Measurements from ENCODE around the gene ARFGAP1. TPM values are rescaled to one million over a fixed set of nuclear protein-coding genes. Genes with fewer than 3 reads are reported as not detected.

ARFGAP1 gene
- total RNA-seq, 5 donors from 2014 or later (not counting 1 experiment from before 2014, with no cell fraction given) = 109 to 129 (median 122) TPM

DNA sequence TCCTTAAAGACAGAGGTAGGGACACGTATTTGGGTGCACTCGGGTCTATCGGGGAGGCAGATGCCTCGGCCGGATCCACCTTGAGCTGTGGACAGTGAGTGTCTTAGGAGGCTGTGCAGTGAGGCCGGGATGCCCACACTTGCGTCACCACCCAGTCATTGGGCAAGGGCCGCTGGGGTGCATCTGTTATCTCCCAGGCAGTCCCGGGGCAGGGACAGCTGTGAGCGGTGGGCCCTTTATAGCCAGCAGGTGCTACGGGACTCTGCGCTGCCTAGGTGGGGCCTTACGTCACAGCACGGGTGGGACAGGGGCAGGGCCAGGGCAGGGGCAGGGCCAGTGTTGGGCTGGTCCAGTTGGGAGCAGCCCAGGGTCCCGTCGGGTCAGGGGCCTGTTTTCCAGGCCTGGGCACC lies 19.7 kb downstream of the ARFGAP1 start:
- Histone ChIP-seq H3K4me3 (ENCODE audit: control insufficient read depth in 1 of 2, extremely low read depth in 1 of 2, low read length in 1 of 2) (no peak overlapping the region), H3K9me3 (no peaks in the 10 kb centered on the region), H3K27me3 (replicated peaks in 1 of 2; ENCODE audit: control insufficient read depth in 2 of 2, extremely low read depth in 1 of 2, insufficient read depth in 2 of 2, low read length in 1 of 2) (peaks cover 0 to 49% of the 10 kb centered on the region in 2 experiments), H3K27ac (ENCODE audit: low read length) (no peak overlapping the region), H3K4me1 (ENCODE audit: control insufficient read depth in 1 of 2, extremely low read depth in 1 of 2, insufficient read depth in 2 of 2, low read length in 2 of 2) (peaks cover 0 to 22% of the 10 kb centered on the region in 2 experiments), H3K36me3 (ENCODE audit: control insufficient read depth in 2 of 2, extremely low read depth in 1 of 2, insufficient read depth in 1 of 2, low read length in 1 of 2) (peaks cover 6 to 8% of the 10 kb centered on the region in 2 donors)
- POLR2A ChIA-PET = no interaction called here
- DNase-seq (no peak), ATAC-seq (replicated peaks in 1 of 4) (no peak)
- Mint-ChIP-seq H3K4me3 (no peak overlapping the region), H3K36me3 (peaks cover 4% of the 10 kb centered on the region), H3K9me3 (no peaks in the 10 kb centered on the region), H3K4me1 (peaks cover 8 to 12% (median 9%) of the 10 kb centered on the region in 3 donors), H3K27ac (no peak overlapping the region), H3K27me3 (peaks cover 0 to 9% of the 10 kb centered on the region in 2 donors)
- CTCF ChIA-PET = no interaction called here
- 87% methylated on average over 14 of the region's 16 CpGs for WGBS (ENCODE audit: insufficient coverage)

DNA sequence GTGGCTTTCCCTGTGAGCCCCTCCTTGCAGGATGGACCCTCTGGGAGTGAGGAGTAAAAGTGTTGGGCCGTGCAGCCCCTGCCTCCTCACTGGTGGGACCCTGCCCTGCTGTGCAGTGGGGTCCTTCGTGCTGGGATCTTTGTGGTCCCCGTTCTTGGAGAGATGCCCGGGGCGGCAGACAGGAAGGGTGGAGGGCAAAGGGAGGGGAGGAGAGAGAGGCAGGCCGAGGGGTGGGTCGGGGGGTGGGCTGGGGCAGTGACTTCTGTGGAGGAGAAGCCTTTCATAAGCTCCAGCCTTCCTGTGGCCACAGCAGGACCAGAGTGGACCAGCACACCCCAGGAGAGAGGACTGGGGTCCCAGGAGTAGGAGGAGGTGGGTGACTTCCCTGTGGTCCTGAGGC lies 20.3 kb downstream of the ARFGAP1 start, which contains the start of gene COL20A1:
Gene COL20A1 (plus strand): TSS at position 283 of the 400 bp plus-strand sequence. CDS start 1,922 bp downstream, outside the sequence.
- H3K27ac ChIP-seq (ENCODE audit: low read length) = no peak within 1 kb of the TSS
- ATAC-seq (replicated peaks in 1 of 4) = no peak
- H3K4me3 ChIP-seq (ENCODE audit: control insufficient read depth in 1 of 2, extremely low read depth in 1 of 2, low read length in 1 of 2) = no peak within 1 kb of the TSS
- ChIA-PET POLR2A (no interaction called here), CTCF (no interaction called here)
- Mint-ChIP-seq H3K27ac (no peak within 1 kb of the TSS), H3K4me1 (peaks cover 8 to 12% (median 9%) of the 10 kb centered on the region in 3 donors), H3K36me3 (peaks cover 4% of the 10 kb centered on the region), H3K4me3 (no peak within 1 kb of the TSS), H3K27me3 (peaks cover 0 to 9% of the 10 kb centered on the region in 2 donors), H3K9me3 (no peaks in the 10 kb centered on the region)
- DNase-seq = no peak
- 34% methylated on average over 4 of the region's 7 CpGs for WGBS (ENCODE audit: insufficient coverage)
- H3K9me3 ChIP-seq = no peaks in the 10 kb centered on the region
- H3K4me1 ChIP-seq (ENCODE audit: control insufficient read depth in 1 of 2, extremely low read depth in 1 of 2, insufficient read depth in 2 of 2, low read length in 2 of 2) = peaks cover 0 to 22% of the 10 kb centered on the region in 2 experiments
- H3K36me3 ChIP-seq (ENCODE audit: control insufficient read depth in 2 of 2, extremely low read depth in 1 of 2, insufficient read depth in 1 of 2, low read length in 1 of 2) = peaks cover 1 to 3% of the 10 kb centered on the region in 2 donors
- peaks cover 0 to 55% of the 10 kb centered on the region in 2 experiments for H3K27me3 ChIP-seq (replicated peaks in 1 of 2; ENCODE audit: control insufficient read depth in 2 of 2, extremely low read depth in 1 of 2, insufficient read depth in 2 of 2, low read length in 1 of 2)

DNA sequence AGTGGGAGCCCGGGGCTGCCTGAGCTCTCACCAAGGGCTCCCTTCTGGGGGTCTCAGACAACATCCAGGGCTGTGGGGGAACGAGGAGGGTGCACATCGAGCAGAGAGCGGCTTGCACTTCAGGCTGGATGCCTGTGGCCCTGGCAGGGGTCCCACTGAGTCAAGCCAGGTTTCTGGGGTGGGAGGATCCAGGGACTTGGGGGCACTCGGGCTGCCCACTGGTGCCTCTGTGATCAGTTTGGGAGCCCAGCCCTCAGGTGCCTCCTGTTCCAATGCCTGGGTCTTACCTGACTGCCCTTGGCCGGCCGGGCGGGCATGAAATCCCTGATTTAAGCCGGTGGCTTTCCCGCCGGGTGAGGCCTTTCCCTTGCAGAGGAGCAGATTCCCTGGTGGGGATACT lies 20.8 kb downstream of the ARFGAP1 start:
- peaks cover 8 to 12% (median 9%) of the 10 kb centered on the region in 3 donors for H3K4me1 Mint-ChIP-seq

DNA sequence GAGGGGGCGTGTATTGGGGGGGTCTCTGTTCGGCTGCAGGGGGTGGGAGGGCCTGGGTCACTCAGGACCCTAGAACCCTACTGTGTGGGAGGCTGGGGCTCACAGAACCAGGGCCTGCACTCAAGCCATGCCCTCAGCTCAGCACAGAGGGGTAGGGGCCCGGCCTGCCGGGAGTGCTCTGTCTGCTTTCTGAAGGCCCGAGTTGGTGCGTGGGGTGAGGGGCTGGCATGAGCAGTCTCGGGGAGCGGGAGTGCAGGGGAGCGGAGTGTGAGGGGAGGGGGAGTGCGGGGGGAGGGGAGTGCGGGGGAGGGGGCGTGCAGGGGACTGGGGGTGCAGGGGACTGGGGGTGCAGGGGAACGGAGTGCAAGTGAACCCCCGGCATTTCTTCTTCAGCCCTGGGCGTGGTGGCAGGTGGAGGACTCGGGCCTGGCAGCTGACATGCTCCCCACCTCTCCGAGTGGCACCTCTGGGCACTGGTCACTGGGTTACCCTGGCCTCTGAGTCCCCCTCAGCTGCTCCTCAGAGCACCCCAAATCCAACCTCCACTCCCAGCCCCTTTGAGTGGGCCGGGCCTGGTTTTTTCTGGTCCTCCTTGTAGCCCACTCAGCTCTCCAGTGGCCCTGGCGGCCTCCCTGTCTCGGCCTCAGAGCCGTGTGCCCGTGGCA lies 21.4 kb downstream of the ARFGAP1 start:
- 79% methylated on average over 10 of the region's 22 CpGs for WGBS (ENCODE audit: insufficient coverage)
- Histone ChIP-seq H3K4me1 (ENCODE audit: control insufficient read depth in 1 of 2, extremely low read depth in 1 of 2, insufficient read depth in 2 of 2, low read length in 2 of 2) (peaks cover 0 to 22% of the 10 kb centered on the region in 2 experiments), H3K27me3 (replicated peaks in 1 of 2; ENCODE audit: control insufficient read depth in 2 of 2, extremely low read depth in 1 of 2, insufficient read depth in 2 of 2, low read length in 1 of 2) (peaks cover 0 to 65% of the 10 kb centered on the region in 2 experiments), H3K36me3 (ENCODE audit: control insufficient read depth in 2 of 2, extremely low read depth in 1 of 2, insufficient read depth in 1 of 2, low read length in 1 of 2) (no peaks in the 10 kb centered on the region), H3K4me3 (ENCODE audit: control insufficient read depth in 1 of 2, extremely low read depth in 1 of 2, low read length in 1 of 2) (no peak overlapping the region), H3K27ac (ENCODE audit: low read length) (no peak overlapping the region), H3K9me3 (no peaks in the 10 kb centered on the region)
- Mint-ChIP-seq H3K9me3 (no peaks in the 10 kb centered on the region), H3K27me3 (peaks cover 3 to 17% of the 10 kb centered on the region in 2 donors), H3K27ac (no peak overlapping the region), H3K4me1 (peaks cover 8 to 12% (median 9%) of the 10 kb centered on the region in 3 donors), H3K4me3 (no peak overlapping the region), H3K36me3 (no peaks in the 10 kb centered on the region)
- DNase-seq = no peak
- ATAC-seq (replicated peaks in 1 of 4) = no peak
- CTCF ChIA-PET = no interaction called here
- POLR2A ChIA-PET = no interaction called here

More for the DNA sequence above, 20.8 kb downstream of the ARFGAP1 start:
- Histone ChIP-seq H3K27me3 (replicated peaks in 1 of 2; ENCODE audit: control insufficient read depth in 2 of 2, extremely low read depth in 1 of 2, insufficient read depth in 2 of 2, low read length in 1 of 2) (peaks cover 0 to 60% of the 10 kb centered on the region in 2 experiments), H3K27ac (ENCODE audit: low read length) (no peak overlapping the region), H3K4me1 (ENCODE audit: control insufficient read depth in 1 of 2, extremely low read depth in 1 of 2, insufficient read depth in 2 of 2, low read length in 2 of 2) (peaks cover 0 to 22% of the 10 kb centered on the region in 2 experiments), H3K9me3 (no peaks in the 10 kb centered on the region), H3K36me3 (ENCODE audit: control insufficient read depth in 2 of 2, extremely low read depth in 1 of 2, insufficient read depth in 1 of 2, low read length in 1 of 2) (no peaks in the 10 kb centered on the region), H3K4me3 (ENCODE audit: control insufficient read depth in 1 of 2, extremely low read depth in 1 of 2, low read length in 1 of 2) (no peak overlapping the region)
- 68% methylated on average over 9 of the region's 11 CpGs for WGBS (ENCODE audit: insufficient coverage)
- ChIA-PET POLR2A (no interaction called here), CTCF (no interaction called here)
- H3K27ac Mint-ChIP-seq = no peak overlapping the region
- peaks cover 4% of the 10 kb centered on the region for H3K36me3 Mint-ChIP-seq
- H3K9me3 Mint-ChIP-seq = no peaks in the 10 kb centered on the region
- DNase-seq (no peak), ATAC-seq (replicated peaks in 1 of 4) (no peak)
- no peak overlapping the region for H3K4me3 Mint-ChIP-seq
- peaks cover 0 to 13% of the 10 kb centered on the region in 2 donors for H3K27me3 Mint-ChIP-seq

DNA sequence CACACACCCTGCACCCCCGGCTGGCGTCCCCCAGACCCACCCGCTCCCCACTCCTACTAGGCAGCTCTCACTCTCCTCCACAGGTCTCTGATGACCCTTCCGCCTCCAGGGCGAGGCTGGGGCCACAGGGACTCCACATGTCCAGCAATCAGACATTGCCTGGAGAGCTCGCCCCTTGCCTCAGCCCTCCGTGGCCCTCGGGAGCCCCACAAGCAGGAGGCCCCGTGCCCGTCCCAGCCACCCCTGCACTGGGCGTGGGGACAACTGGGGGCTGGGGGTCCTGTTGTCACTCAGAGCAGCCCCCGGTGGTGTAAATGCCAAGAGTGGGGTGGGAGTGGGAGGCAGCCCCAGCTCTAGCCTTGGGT lies 21.9 kb downstream of the ARFGAP1 start:
- H3K9me3 ChIP-seq = no peaks in the 10 kb centered on the region
- ATAC-seq (replicated peaks in 1 of 4) (no peak), DNase-seq (no peak)
- no peak overlapping the region for H3K4me3 ChIP-seq (ENCODE audit: control insufficient read depth in 1 of 2, extremely low read depth in 1 of 2, low read length in 1 of 2)
- no peaks in the 10 kb centered on the region for H3K36me3 Mint-ChIP-seq
- no peak overlapping the region for H3K4me3 Mint-ChIP-seq
- no peaks in the 10 kb centered on the region for H3K9me3 Mint-ChIP-seq
- H3K4me1 Mint-ChIP-seq = peaks cover 8 to 12% (median 9%) of the 10 kb centered on the region in 3 donors
- peaks cover 0 to 69% of the 10 kb centered on the region in 2 experiments for H3K27me3 ChIP-seq (replicated peaks in 1 of 2; ENCODE audit: control insufficient read depth in 2 of 2, extremely low read depth in 1 of 2, insufficient read depth in 2 of 2, low read length in 1 of 2)
- peaks cover 8 to 21% of the 10 kb centered on the region in 2 donors for H3K27me3 Mint-ChIP-seq
- CTCF ChIA-PET = no interaction called here
- 82% methylated on average over 10 of the region's 12 CpGs for WGBS (ENCODE audit: insufficient coverage)
- H3K36me3 ChIP-seq (ENCODE audit: control insufficient read depth in 2 of 2, extremely low read depth in 1 of 2, insufficient read depth in 1 of 2, low read length in 1 of 2) = no peaks in the 10 kb centered on the region
- H3K27ac Mint-ChIP-seq = no peak overlapping the region
- H3K27ac ChIP-seq (ENCODE audit: low read length) = no peak overlapping the region
- H3K4me1 ChIP-seq (ENCODE audit: control insufficient read depth in 1 of 2, extremely low read depth in 1 of 2, insufficient read depth in 2 of 2, low read length in 2 of 2) = peaks cover 0 to 22% of the 10 kb centered on the region in 2 experiments
- POLR2A ChIA-PET = no interaction called here

DNA sequence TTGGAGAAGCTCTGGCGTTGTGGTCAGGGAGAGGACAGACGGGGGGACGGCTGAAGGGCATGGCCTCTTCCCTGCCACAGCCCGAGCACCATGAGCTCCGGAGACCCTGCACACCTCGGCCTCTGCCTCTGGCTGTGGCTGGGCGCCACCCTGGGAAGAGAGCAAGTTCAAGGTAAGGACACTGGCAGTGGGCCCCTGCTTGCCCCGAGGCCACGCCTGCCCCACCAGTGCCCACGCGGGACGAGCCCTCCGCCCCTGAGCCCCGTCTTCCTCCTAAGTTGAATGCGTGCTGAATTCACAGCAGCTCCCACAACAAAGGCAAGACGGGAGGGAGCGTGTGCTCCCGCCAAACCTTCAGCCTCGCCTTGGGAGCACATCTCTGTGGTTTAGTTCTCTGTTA lies 22.4 kb downstream of the ARFGAP1 start:
- H3K9me3 Mint-ChIP-seq = no peaks in the 10 kb centered on the region
- no peaks in the 10 kb centered on the region for H3K36me3 Mint-ChIP-seq
- H3K4me1 ChIP-seq (ENCODE audit: control insufficient read depth in 1 of 2, extremely low read depth in 1 of 2, insufficient read depth in 2 of 2, low read length in 2 of 2) = peaks cover 0 to 22% of the 10 kb centered on the region in 2 experiments
- H3K4me1 Mint-ChIP-seq = peaks cover 8 to 12% (median 9%) of the 10 kb centered on the region in 3 donors
- H3K27me3 ChIP-seq (replicated peaks in 1 of 2; ENCODE audit: control insufficient read depth in 2 of 2, extremely low read depth in 1 of 2, insufficient read depth in 2 of 2, low read length in 1 of 2) = peaks cover 0 to 69% of the 10 kb centered on the region in 2 experiments
- H3K9me3 ChIP-seq = no peaks in the 10 kb centered on the region
- H3K4me3 Mint-ChIP-seq = peak overlapping the region in 1 of 3 donors; percentile 32
- DNase-seq = no peak
- H3K27ac Mint-ChIP-seq = peak overlapping the region in 1 of 2 donors; percentile 74
- ChIA-PET POLR2A (no interaction called here), CTCF (no interaction called here)
- H3K36me3 ChIP-seq (ENCODE audit: control insufficient read depth in 2 of 2, extremely low read depth in 1 of 2, insufficient read depth in 1 of 2, low read length in 1 of 2) = no peaks in the 10 kb centered on the region
- WGBS (ENCODE audit: insufficient coverage) = 50% methylated on average over 13 of the region's 19 CpGs
- no peak overlapping the region for H3K27ac ChIP-seq (ENCODE audit: low read length)
- ATAC-seq (replicated peaks in 1 of 4) = no peak
- peaks cover 8 to 21% of the 10 kb centered on the region in 2 donors for H3K27me3 Mint-ChIP-seq
- no peak overlapping the region for H3K4me3 ChIP-seq (ENCODE audit: control insufficient read depth in 1 of 2, extremely low read depth in 1 of 2, low read length in 1 of 2)

Data from T-cell (primary cell).